Measurements from ENCODE around the gene PCID2.

The PCID2 gene

DNA sequence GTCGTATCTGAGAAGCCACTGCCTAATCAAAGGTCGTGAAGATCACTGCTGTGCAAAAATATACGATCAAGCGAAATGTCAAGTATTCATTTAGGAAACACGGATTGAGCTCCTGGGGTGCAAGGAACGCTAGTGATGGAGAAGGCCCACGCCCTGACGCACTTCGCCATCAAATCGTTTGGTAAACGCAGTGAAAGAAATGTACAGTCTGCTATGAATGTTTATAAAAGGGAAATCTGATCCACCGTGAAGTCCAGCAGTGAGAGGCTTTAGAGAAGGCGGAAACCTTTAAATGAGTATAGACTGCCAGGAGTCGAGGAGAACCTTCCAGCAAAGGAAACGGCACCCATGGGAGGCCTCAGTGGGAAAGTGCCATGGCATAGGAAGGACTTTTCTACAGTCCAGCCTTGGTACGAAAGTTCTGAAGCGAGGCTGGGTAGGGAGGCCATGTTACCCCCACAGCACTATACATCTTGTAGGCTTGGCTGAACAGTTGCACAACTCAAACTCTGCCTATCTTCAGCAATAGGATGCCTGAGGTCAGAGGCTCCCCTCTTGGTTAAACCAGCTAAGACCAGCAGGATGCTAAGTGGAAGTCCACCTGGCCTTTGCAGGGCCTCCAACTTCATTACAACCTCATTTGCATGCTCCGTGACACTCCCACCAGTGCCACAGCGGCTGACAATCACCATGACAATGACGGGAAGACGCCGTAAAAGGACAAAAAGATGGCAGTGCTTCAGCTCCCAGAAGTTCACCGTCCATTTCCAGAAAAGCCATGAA lies 20.4 kb downstream of the PCID2 start:
- Histone ChIP-seq H3K4me3 (no peak overlapping the region), H3K27ac (peak overlapping the region in 1 of 2 donors; percentile 8)
- no peak for DNase-seq (ENCODE audit: low spot score)
- TF ChIP-seq, protein P1, sequence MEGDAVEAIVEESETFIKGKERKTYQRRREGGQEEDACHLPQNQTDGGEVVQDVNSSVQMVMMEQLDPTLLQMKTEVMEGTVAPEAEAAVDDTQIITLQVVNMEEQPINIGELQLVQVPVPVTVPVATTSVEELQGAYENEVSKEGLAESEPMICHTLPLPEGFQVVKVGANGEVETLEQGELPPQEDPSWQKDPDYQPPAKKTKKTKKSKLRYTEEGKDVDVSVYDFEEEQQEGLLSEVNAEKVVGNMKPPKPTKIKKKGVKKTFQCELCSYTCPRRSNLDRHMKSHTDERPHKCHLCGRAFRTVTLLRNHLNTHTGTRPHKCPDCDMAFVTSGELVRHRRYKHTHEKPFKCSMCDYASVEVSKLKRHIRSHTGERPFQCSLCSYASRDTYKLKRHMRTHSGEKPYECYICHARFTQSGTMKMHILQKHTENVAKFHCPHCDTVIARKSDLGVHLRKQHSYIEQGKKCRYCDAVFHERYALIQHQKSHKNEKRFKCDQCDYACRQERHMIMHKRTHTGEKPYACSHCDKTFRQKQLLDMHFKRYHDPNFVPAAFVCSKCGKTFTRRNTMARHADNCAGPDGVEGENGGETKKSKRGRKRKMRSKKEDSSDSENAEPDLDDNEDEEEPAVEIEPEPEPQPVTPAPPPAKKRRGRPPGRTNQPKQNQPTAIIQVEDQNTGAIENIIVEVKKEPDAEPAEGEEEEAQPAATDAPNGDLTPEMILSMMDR (IDR thresholded peaks at IDR 0.05), result no peak

DNA sequence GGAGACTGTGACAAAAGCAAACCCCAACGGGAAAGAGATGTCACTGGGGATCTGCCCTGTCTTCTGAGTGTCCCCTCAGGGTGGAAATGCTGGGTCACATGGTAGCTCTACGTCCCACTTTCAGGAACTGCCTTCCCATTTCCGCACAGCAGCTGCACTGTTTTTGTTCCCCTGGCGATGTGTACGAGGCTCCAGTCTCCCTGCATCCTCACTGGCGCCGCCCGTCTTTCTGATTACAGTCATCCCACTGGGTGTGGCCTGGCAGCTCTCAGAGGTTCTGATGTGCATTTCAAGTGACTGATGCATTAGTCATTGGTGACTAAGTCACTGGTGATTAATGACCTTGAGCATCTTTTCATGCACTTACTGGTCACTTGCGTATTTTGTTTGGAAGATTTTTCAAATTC lies 21.2 kb downstream of the PCID2 start:
- H3K27ac ChIP-seq, result peak overlapping the region; percentile 7 to 79

DNA sequence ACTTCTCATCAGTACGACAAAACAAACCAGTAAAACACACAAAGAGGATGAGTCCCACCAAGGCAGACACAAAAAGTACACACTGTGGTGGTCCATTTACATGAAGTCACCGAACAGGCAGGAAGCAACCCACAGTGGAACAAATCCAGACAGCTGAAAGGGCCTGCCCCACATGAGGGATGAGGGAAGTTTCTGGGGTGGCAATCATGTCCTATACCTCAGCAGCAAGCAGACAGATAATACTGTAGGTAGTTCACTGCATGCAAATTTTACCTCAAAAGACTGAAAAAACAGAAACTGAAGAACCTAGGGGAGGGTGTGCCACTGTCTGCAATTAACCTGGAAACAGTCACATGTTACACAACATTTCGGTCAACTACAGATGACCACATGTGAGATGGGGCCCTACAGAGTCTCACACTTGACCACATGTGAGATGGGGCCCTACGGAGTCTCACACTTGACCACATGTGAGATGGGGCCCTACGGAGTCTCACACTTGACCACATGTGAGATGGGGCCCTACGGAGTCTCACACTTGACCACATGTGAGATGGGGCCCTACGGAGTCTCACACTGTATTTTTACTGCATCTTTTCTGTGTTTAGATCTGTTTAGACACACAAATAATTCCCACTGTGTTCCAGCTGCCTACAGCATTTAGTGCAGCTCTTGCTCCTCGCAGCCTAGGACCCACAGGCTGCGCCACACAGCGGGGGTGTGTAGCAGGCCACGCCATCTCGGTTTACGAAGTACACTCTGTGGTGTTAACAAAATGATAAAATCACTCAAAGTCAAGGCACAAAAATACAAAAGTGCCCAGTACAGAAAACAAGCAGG lies 22.2 kb downstream of the PCID2 start:
- peak overlapping the region; percentile 7 to 79 for H3K27ac ChIP-seq
- H3K4me3 ChIP-seq, result no peak overlapping the region

More for the DNA sequence above, 21.2 kb downstream of the PCID2 start:
- H3K4me3 ChIP-seq, result no peak overlapping the region
- DNase-seq (ENCODE audit: low spot score), result peak; percentile 91
- TF ChIP-seq, protein P1 (IDR thresholded peaks at IDR 0.05), result no peak

DNA sequence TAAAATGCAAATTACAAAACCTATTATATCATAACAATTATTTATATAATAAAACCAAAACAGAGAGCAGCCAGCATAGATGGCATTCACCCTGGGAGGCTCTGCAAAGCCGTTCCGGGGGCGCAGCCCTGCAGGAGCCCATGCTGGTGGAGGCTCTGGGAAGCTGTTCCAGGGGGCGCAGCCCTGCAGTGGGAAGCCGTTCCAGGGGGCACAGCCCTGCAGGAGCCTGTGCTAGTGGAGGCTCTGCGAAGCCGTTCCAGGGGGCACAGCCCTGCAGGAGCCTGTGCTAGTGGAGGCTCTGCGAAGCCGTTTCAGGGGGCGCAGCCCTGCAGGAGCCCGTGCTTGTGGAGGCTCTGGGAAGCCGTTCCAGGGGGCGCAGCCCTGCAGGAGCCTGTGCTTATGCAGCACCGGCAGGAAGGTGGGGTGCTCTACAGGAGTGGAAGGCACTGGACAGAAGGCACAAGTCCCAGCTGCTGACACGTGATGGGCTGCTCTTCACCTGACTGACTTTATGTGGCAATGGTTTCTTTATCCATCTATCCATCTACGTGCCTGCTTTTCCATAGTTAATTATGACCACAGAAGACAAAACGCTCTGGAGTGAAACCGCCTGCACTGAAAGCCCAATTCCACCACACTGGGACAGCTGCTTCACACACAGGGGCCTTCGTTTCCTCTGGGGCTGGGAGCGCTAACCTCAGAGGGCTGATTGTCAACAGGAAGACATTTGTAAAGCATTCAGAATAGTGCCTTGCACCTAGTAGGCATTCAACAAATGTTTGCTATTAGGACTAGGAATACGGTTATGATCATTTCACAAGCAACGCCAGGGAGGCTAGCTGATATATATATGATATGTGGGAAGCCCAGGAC lies 23.7 kb downstream of the PCID2 start:
- no peak overlapping the region for H3K4me3 ChIP-seq
- no peak overlapping the region for H3K27ac ChIP-seq
- TF ChIP-seq, protein P1 (IDR thresholded peaks at IDR 0.05), result no peak
- no peak for DNase-seq (ENCODE audit: low spot score)

More for the DNA sequence above, 22.2 kb downstream of the PCID2 start:
- TF ChIP-seq, protein P1 (IDR thresholded peaks at IDR 0.05), result no peak
- DNase-seq (ENCODE audit: low spot score), result no peak

DNA sequence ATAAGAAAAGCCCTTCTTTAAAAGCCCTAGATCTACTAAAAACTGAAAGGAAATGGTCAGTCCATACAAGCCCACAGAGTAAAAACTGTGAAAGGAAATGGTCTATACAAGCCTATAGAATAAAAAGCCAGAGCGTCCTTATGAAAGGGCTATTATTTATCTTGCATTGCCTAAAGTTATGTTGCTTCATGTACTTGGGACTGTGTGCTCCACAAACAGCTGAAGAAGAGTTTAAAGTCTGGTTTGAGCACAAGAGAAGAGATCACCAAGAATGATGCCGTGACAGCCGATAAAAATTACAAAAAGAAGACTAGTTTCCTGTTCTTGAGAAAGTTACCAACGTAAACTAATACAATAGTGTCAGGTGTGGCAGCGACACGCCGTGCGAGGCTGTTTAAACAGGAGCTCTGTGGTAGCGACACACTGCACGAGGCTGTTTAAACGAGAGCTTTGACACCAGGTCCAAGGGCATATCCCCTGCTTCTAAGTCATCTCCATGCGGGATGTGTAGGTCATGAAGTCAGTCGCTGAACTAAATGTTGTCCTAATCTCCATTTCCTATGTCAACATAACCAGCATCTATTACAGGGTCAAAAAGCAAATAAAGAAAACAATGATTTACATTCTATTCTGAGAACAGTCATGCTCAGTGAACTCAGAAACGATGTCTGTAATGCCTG lies 24.9 kb downstream of the PCID2 start:
- Histone ChIP-seq H3K4me3 (no peak overlapping the region), H3K27ac (no peak overlapping the region)
- no peak for DNase-seq (ENCODE audit: low spot score)
- TF ChIP-seq, protein P1 (IDR thresholded peaks at IDR 0.05), result no peak

DNA sequence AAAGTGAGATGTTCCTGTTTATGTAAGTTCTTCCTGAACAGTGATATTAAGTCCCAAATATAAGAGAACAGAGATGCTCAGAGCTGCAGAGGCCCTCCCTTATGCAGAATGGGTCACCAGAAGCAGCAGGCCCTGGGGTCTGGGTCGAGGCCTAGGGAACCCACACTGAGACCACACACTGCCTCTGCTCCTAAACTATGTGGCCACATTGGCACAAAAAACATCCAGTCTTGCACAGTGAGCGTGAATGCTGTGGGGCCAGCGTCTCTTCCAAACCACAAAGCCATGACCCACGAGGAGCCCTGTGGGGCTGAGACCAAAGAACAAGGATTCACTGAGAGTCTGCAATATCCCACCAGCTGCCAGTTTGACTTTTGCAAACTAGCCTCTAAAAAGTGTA lies 26.4 kb downstream of the PCID2 start:
- H3K27ac ChIP-seq, result no peak overlapping the region
- no peak for DNase-seq (ENCODE audit: low spot score)
- TF ChIP-seq, protein P1 (IDR thresholded peaks at IDR 0.05), result no peak
- H3K4me3 ChIP-seq, result no peak overlapping the region

Data from coronary artery (tissue), 2 donors.